A549 (cell line): ENCODE results near the gene LHX4.

Experiments
- BHLHE40 ChIP-seq: IDR thresholded peaks from 2 replicates; pipeline ENCODE4 v1.6.1; 2012; ENCODE audit warnings: low read depth, low read length, inconsistent platforms
- CTCF ChIP-seq: fragments of >200 bp; sonication (Bioruptor Twin); formaldehyde crosslinking; IDR thresholded peaks from 3 replicates; pipeline ENCODE4 v1.5.1; 2016
- EP300 ChIP-seq, 2 experiments: fragments of >200 bp; sonication (Bioruptor Twin); formaldehyde crosslinking; IDR thresholded peaks; 2 replicates in 1 of 2; 3 replicates in 1 of 2; pipeline ENCODE4 v1.6.1; 2016 to 2017
- FOSB ChIP-seq: fragments of 250-450 bp; sonication (Bioruptor Pico); IDR thresholded peaks from 2 replicates; pipeline ENCODE4 v1.5.0; 2020; ENCODE audit warnings: mild to moderate bottlenecking, moderate library complexity
- HMGXB4 ChIP-seq: fragments of 250-450 bp; sonication (Bioruptor Pico); IDR thresholded peaks from 2 replicates; pipeline ENCODE4 v1.5.0; 2021; ENCODE audit warnings: mild to moderate bottlenecking, moderate library complexity, borderline replicate concordance
- JUNB ChIP-seq: fragments of >200 bp; sonication (Bioruptor Twin); formaldehyde crosslinking; IDR thresholded peaks from 2 replicates; pipeline ENCODE4 v1.6.1; 2016
- MAFK ChIP-seq: fragments of 450-650 bp; IDR thresholded peaks from 2 replicates; pipeline ENCODE4 v1.6.1; 2014; ENCODE audit not compliant: partially characterized antibody
- MAX ChIP-seq: IDR thresholded peaks from 2 replicates; pipeline ENCODE4 v1.6.1; 2012
- MYC ChIP-seq: IDR thresholded peaks from 2 replicates; pipeline ENCODE4 v1.6.1; 2012; ENCODE audit warnings: mild to moderate bottlenecking, inconsistent platforms, low read length, improper control_type of control experiment, borderline replicate concordance
- POLR2A ChIP-seq: IDR thresholded peaks from 2 replicates; pipeline ENCODE4 v1.6.1; 2012; ENCODE audit warnings: mild to moderate bottlenecking, low read length
- RNF2 ChIP-seq: fragments of 200-600 bp; sonication (generic); IDR thresholded peaks from 2 replicates; pipeline ENCODE4 v1.6.1; 2016; ENCODE audit warnings: low read depth, mild to moderate bottlenecking, antibody characterized with exemption, moderate library complexity, borderline replicate concordance

- TF ChIP-seq MAFK (no peak), MAX (no peak), CTCF (no peak), BHLHE40 (no peak), HMGXB4 (CRISPR knock-in tag) (no peak), MYC (no peak), RNF2 (no peak), EP300 (IDR thresholded peaks at IDR 0.05) (no peak), POLR2A (no peak), JUNB (no peak), FOSB (CRISPR knock-in tag) (no peak)
Observed at GRCh38 chr1:180299479-180300221, 69.6 kb downstream of the LHX4 start.
